Adrenal gland (tissue), 12 donors: ENCODE measurements around the gene CUEDC2. TPM values are rescaled to one million over a fixed set of nuclear protein-coding genes. Genes with fewer than 3 reads are reported as not detected.
A peak's percentile ranks its signal among the peaks of the same experiment; 100 is the strongest.

Experiments
- DNase-seq, 7 donors: peaks; one replicate each; pipeline ENCODE4 v3.0.0-alpha.2; 2019 to 2020
- H3K27ac ChIP-seq, 5 donors: fragments of 200-600 bp; sonication (generic) in 4 of 5; 1 replicate in 3 of 5; 2 replicates in 2 of 5; pipeline versions ENCODE4 v1.5.1 to v1.8.0; 2016 to 2020; ENCODE audit warnings: mild to moderate bottlenecking in 1 of 5
- H3K27me3 ChIP-seq: fragments of 200-600 bp; 2 replicates; pipeline ENCODE4 v1.8.0; 2021
- H3K36me3 ChIP-seq, 2 donors: fragments of 200-600 bp; replicated peaks in 1 of 2; 1 replicate in 1 of 2; 2 replicates in 1 of 2; pipeline versions ENCODE4 v1.5.1 to v1.8.0; 2018 to 2022
- H3K4me1 ChIP-seq, 2 donors: fragments of 200-600 bp; replicated peaks in 1 of 2; 1 replicate in 1 of 2; 2 replicates in 1 of 2; pipeline versions ENCODE4 v1.5.1 to v1.8.0; 2018 to 2021
- H3K4me3 ChIP-seq, 4 donors: fragments of 200-600 bp; sonication (generic) in 3 of 4; one replicate each; pipeline ENCODE4 v1.5.1; 2016 to 2018
- H3K9me3 ChIP-seq, 3 donors: fragments of 200-600 bp; sonication (generic) in 1 of 3; replicated peaks in 1 of 3; 1 replicate in 2 of 3; 2 replicates in 1 of 3; pipeline versions ENCODE4 v1.5.1 to v1.8.0; 2016 to 2021
- CTCF ChIP-seq, 6 experiments: fragments of 450-650 bp in 4 of 6; fragments of 200-600 bp in 2 of 6; sonication (generic) in 1 of 6; IDR thresholded peaks; 1 replicate in 5 of 6; 2 replicates in 1 of 6; pipeline versions ENCODE4 v1.5.1 to v1.8.0; 2016 to 2021; ENCODE audit warnings: antibody characterized with exemption in 6 of 6, mild to moderate bottlenecking in 2 of 6, moderate library complexity in 1 of 6
- POLR2A ChIP-seq, 2 donors: fragments of 450-650 bp; IDR thresholded peaks; one replicate each; pipeline ENCODE4 v1.6.1; 2017; ENCODE audit warnings: antibody characterized with exemption in 2 of 2, mild to moderate bottlenecking in 2 of 2, moderate library complexity in 1 of 2
- WGBS, 4 donors: extraction: QIAGEN DNeasy Blood & Tissue Kit in 2 of 4; methylation state at CpG; one replicate each; pipeline versions ENCODE4 v1.1.5 to v1.1.7; 2013 to 2017; 5-methylcytosine and 5-hydroxymethylcytosine counted together
- intact Hi-C, 2 donors: fragments of 100-400 bp; cut with DNase I; formaldehyde crosslinking; loops; one replicate each; pipeline versions ENCODE4 v1.14.1 to v1.15.0; 2022 to 2023
- polyA plus RNA-seq, 3 donors: library from polyadenylated mRNA; stranded (reverse); fragments of 200-250 nt in 2 of 3; fragments of 350-450 nt in 1 of 3; fragmentation: Illumina TruSeq in 1 of 3; extraction: RNeasy Lipid Tissue Mini Kit (QIAGEN cat#74804) in 1 of 3; gene quantifications; one replicate each; pipeline ENCODE4 v1.2.3, GENCODE V29; 2013 to 2014
- total RNA-seq, 9 donors: library from RNA; depleted of rRNA in 4 of 9; stranded (reverse); fragments of >200 nt in 4 of 9; fragments of 120-200 nt in 1 of 9; fragmentation: NEBNext Ultra II Directional in 1 of 9; extraction: Animal tissue kit (Norgen Biotek cat#: 25700) in 1 of 9; gene quantifications; one replicate each; pipeline versions ENCODE4 v1.1.0 to v1.2.4, GENCODE V29; 2013 to 2023
- donor health status: healthy with polysubstance abuse.
- donor health status: Bipolar disorder and iron deficiency.
- donor health status: DM: yes; HTN: yes; CAD: no.
- donor health status: DM: no; HTN: no; CAD: no.
- donor health status: DM: no; HTN: no; CAD: no.
- donor health status: DM: yes; HTN: yes; CAD: no.

Gene CUEDC2
- total and polyA plus RNA-seq, 12 donors = 70.2 to 115 (median 79.7) TPM

- no peak for TF ChIP-seq POLR2A (IDR thresholded peaks at IDR 0.05)
- TF ChIP-seq CTCF (IDR thresholded peaks at IDR 0.05) = no peak
- intact Hi-C loops = no loop called here
- DNase-seq = no peak
- Histone ChIP-seq H3K4me1 (peaks cover 0 to 3% of the 10 kb centered on the region in 2 donors), H3K9me3 (no peaks in the 10 kb centered on the region), H3K27me3 (no peaks in the 10 kb centered on the region), H3K4me3 (no peak overlapping the region), H3K36me3 (no peaks in the 10 kb centered on the region), H3K27ac (no peak overlapping the region)
- 71 to 88% (median 78%) methylated on average over 1 of the region's 1 CpG for WGBS, 4 donors
These were observed 6.0 kb upstream of the CUEDC2 start for GRCh38 chr10:102438374-102438773.

GRCh38 chr10:102437515-102437914 is 5.1 kb upstream of the CUEDC2 start:
- no peak for TF ChIP-seq POLR2A (IDR thresholded peaks at IDR 0.05)
- no peak for TF ChIP-seq CTCF (IDR thresholded peaks at IDR 0.05)

GRCh38 chr10:102436312-102436711 is 3.9 kb upstream of the CUEDC2 start:
- H3K27me3 ChIP-seq = no peaks in the 10 kb centered on the region
- no peak for DNase-seq
- intact Hi-C loops = no loop called here
- TF ChIP-seq CTCF (IDR thresholded peaks at IDR 0.05) = no peak
- no peak for TF ChIP-seq POLR2A (IDR thresholded peaks at IDR 0.05)
- H3K27ac ChIP-seq = no peak overlapping the region
- no peak overlapping the region for H3K4me3 ChIP-seq
- H3K36me3 ChIP-seq = no peaks in the 10 kb centered on the region
- peaks cover 7 to 10% of the 10 kb centered on the region in 2 donors for H3K4me1 ChIP-seq
- H3K9me3 ChIP-seq = no peaks in the 10 kb centered on the region
- 68 to 74% (median 72%) methylated on average over 6 of the region's 6 CpGs for WGBS, 4 donors

More at GRCh38 chr10:102437515-102437914, 5.1 kb upstream of the CUEDC2 start:
- Histone ChIP-seq H3K36me3 (no peaks in the 10 kb centered on the region), H3K4me1 (peaks cover 0 to 3% of the 10 kb centered on the region in 2 donors), H3K27me3 (no peaks in the 10 kb centered on the region), H3K4me3 (no peak overlapping the region), H3K9me3 (no peaks in the 10 kb centered on the region), H3K27ac (no peak overlapping the region)
- 88 to 93% (median 89%) methylated on average over 3 of the region's 3 CpGs for WGBS, 4 donors
- DNase-seq = no peak
- intact Hi-C loops = no loop called here

GRCh38 chr10:102435529-102436233 is 3.3 kb upstream of the CUEDC2 start:
- no peak for TF ChIP-seq POLR2A (IDR thresholded peaks at IDR 0.05)
- TF ChIP-seq CTCF (IDR thresholded peaks at IDR 0.05) = no peak
- peak overlapping the region in 1 of 4 donors; percentile 33 for H3K4me3 ChIP-seq
- 15 to 38% (median 24%) methylated on average over 10 to 14 of the region's 14 CpGs for WGBS, 4 donors
- no peaks in the 10 kb centered on the region for H3K9me3 ChIP-seq
- H3K36me3 ChIP-seq = no peaks in the 10 kb centered on the region
- peak overlapping the region in 1 of 5 donors; percentile 74 for H3K27ac ChIP-seq
- no peak for DNase-seq
- H3K27me3 ChIP-seq = no peaks in the 10 kb centered on the region
- H3K4me1 ChIP-seq = peaks cover 8 to 12% of the 10 kb centered on the region in 2 donors
- intact Hi-C loops = no loop called here
